ENCODE measurements around the gene DOCK3. TPM values are rescaled to one million over a fixed set of nuclear protein-coding genes. Genes with fewer than 3 reads are reported as not detected.
"Not testable (repeated sequence)": the region's sequence is repeated elsewhere in the genome, so short reads cannot be mapped to it uniquely, and the experiment has no call there.

The DOCK3 gene
- total RNA-seq, 1 donor = 0.36 TPM

DNA sequence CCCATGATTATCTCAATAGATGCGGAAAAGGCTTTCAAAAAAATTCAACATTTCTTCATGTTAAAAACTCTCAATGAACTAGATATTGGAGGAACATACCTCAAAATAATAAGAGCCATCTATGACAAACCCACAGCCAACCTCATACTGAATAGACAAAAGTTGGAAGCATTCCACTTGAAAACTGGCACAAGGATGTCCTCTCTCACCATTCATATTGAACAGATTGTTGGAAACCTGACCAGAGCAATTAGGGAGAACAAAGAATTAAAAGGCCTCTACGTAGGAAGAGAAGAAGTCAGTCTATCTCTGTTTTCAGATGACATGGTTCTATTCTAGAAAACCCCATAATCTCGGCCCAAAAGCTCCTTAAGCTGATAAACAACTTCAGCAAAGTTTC, 435.9 kb downstream of the DOCK3 start:
- H3K36me3 ChIP-seq (ENCODE audit: insufficient read depth, low read length) = no peaks in the 10 kb centered on the region
- no peaks in the 10 kb centered on the region for H3K27me3 ChIP-seq (ENCODE audit: insufficient read depth, low read length)
- H3K27ac ChIP-seq (ENCODE audit: low read depth, low read length) = no peak overlapping the region
- TF ChIP-seq, protein P1, sequence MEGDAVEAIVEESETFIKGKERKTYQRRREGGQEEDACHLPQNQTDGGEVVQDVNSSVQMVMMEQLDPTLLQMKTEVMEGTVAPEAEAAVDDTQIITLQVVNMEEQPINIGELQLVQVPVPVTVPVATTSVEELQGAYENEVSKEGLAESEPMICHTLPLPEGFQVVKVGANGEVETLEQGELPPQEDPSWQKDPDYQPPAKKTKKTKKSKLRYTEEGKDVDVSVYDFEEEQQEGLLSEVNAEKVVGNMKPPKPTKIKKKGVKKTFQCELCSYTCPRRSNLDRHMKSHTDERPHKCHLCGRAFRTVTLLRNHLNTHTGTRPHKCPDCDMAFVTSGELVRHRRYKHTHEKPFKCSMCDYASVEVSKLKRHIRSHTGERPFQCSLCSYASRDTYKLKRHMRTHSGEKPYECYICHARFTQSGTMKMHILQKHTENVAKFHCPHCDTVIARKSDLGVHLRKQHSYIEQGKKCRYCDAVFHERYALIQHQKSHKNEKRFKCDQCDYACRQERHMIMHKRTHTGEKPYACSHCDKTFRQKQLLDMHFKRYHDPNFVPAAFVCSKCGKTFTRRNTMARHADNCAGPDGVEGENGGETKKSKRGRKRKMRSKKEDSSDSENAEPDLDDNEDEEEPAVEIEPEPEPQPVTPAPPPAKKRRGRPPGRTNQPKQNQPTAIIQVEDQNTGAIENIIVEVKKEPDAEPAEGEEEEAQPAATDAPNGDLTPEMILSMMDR (IDR thresholded peaks at IDR 0.05; ENCODE audit: extremely low read depth, low read depth, low read length) = no peak
- no peaks in the 10 kb centered on the region for H3K79me2 ChIP-seq (ENCODE audit: insufficient read depth, low read length)
- DNase-seq (ENCODE audit: insufficient read length, low spot score, missing footprints) = no peak
- no peaks in the 10 kb centered on the region for H3K9me3 ChIP-seq (ENCODE audit: low read depth, low read length)
- no peak overlapping the region for H3K4me3 ChIP-seq (ENCODE audit: insufficient read depth, low read length)
- H3K4me2 ChIP-seq (ENCODE audit: insufficient read depth, low read length) = no peak overlapping the region
- no peak overlapping the region for H2AFZ ChIP-seq (ENCODE audit: low read length)
- no peaks in the 10 kb centered on the region for H3K4me1 ChIP-seq (ENCODE audit: insufficient read depth, low read length)
- no peaks in the 10 kb centered on the region for H4K20me1 ChIP-seq (ENCODE audit: insufficient read depth, low read length)

DNA sequence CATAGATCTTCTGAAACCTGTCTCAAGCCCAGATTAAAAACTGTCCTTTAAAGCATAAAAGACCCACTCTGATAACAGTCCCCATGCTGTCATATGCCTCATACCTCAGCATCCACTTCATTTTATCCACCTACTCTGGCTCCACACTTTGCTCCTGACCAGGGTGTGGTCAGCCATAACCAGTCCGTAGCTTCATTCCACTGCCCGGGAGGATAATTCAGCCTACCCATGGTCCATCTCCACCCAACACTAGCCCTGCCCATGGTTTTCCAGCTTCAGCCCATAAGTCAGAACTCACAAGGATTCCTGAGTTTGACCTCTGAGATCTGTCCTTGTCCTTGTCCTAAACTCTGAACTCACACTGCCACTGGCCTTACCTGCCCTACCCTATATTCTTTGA, 448.2 kb downstream of the DOCK3 start:
- Histone ChIP-seq H3K27me3 (ENCODE audit: insufficient read depth, low read length) (no peaks in the 10 kb centered on the region), H3K79me2 (ENCODE audit: insufficient read depth, low read length) (no peaks in the 10 kb centered on the region), H3K4me3 (ENCODE audit: insufficient read depth, low read length) (no peak overlapping the region), H3K36me3 (ENCODE audit: insufficient read depth, low read length) (no peaks in the 10 kb centered on the region), H3K9me3 (ENCODE audit: low read depth, low read length) (no peaks in the 10 kb centered on the region), H4K20me1 (ENCODE audit: insufficient read depth, low read length) (no peaks in the 10 kb centered on the region), H3K4me2 (ENCODE audit: insufficient read depth, low read length) (no peak overlapping the region), H3K27ac (ENCODE audit: low read depth, low read length) (no peak overlapping the region), H3K4me1 (ENCODE audit: insufficient read depth, low read length) (no peaks in the 10 kb centered on the region), H2AFZ (ENCODE audit: low read length) (no peak overlapping the region)
- DNase-seq (ENCODE audit: insufficient read length, low spot score, missing footprints) = no peak
- TF ChIP-seq, protein P1 (IDR thresholded peaks at IDR 0.05; ENCODE audit: extremely low read depth, low read depth, low read length) = no peak

DNA sequence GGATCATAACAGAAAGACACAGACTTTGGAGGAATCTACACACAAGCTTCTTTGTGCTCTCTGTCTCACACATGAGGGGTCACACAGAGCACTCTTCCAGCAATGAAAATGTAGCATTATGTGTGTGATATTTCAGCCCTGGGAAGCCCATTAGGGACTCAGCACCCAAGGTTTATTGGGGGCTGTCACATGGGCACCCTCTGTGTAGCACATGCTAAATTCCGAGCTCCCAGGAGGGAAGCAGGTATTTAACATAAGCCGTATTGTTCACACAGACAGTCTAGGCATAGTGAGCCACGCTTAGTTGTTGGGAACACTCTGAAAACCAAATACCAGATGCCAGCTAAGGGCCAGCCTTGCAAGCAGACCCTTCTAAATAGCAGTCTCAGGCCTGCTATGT, 448.8 kb downstream of the DOCK3 start:
- H3K27ac ChIP-seq (ENCODE audit: low read depth, low read length) = no peak overlapping the region

DNA sequence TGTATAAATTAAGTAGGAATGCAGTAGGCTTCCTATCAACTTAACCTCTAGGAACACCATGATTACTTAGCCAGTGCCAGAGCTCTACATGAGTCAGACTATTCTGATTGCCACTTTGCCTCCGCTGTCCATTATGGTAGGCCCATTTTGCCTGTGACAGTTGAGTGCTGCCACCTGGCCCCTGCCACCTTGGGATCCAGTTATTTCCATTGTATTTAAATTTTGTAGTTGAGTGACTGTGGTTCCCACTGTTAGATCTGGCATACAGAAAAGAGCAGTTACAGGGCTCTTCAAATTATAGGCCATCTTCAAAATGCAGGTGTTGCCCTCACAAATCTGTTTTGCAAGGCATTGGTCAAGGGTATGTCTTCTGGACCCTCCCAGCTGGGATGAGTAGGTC, 456.9 kb downstream of the DOCK3 start:
- H3K4me3 ChIP-seq (ENCODE audit: insufficient read depth, low read length); H3K4me2 ChIP-seq (ENCODE audit: insufficient read depth, low read length); H3K27ac ChIP-seq (ENCODE audit: low read depth, low read length); H4K20me1 ChIP-seq (ENCODE audit: insufficient read depth, low read length); H3K4me1 ChIP-seq (ENCODE audit: insufficient read depth, low read length); DNase-seq (ENCODE audit: insufficient read length, low spot score, missing footprints); H3K27me3 ChIP-seq (ENCODE audit: insufficient read depth, low read length); H2AFZ ChIP-seq (ENCODE audit: low read length); H3K36me3 ChIP-seq (ENCODE audit: insufficient read depth, low read length); H3K9me3 ChIP-seq (ENCODE audit: low read depth, low read length); H3K79me2 ChIP-seq (ENCODE audit: insufficient read depth, low read length): not testable (repeated sequence)

More for the DNA sequence above, 448.8 kb downstream of the DOCK3 start:
- no peaks in the 10 kb centered on the region for H3K4me1 ChIP-seq (ENCODE audit: insufficient read depth, low read length)
- H3K36me3 ChIP-seq (ENCODE audit: insufficient read depth, low read length) = no peaks in the 10 kb centered on the region
- DNase-seq (ENCODE audit: insufficient read length, low spot score, missing footprints) = no peak
- H2AFZ ChIP-seq (ENCODE audit: low read length) = no peak overlapping the region
- no peaks in the 10 kb centered on the region for H3K79me2 ChIP-seq (ENCODE audit: insufficient read depth, low read length)
- no peak overlapping the region for H3K4me2 ChIP-seq (ENCODE audit: insufficient read depth, low read length)
- H4K20me1 ChIP-seq (ENCODE audit: insufficient read depth, low read length) = no peaks in the 10 kb centered on the region
- H3K27me3 ChIP-seq (ENCODE audit: insufficient read depth, low read length) = no peaks in the 10 kb centered on the region
- H3K4me3 ChIP-seq (ENCODE audit: insufficient read depth, low read length) = no peak overlapping the region
- TF ChIP-seq, protein P1 (IDR thresholded peaks at IDR 0.05; ENCODE audit: extremely low read depth, low read depth, low read length) = no peak
- H3K9me3 ChIP-seq (ENCODE audit: low read depth, low read length) = no peaks in the 10 kb centered on the region

All from osteoblast (primary cell).